ENCODE data around the gene BTG2.

Gene BTG2

DNA sequence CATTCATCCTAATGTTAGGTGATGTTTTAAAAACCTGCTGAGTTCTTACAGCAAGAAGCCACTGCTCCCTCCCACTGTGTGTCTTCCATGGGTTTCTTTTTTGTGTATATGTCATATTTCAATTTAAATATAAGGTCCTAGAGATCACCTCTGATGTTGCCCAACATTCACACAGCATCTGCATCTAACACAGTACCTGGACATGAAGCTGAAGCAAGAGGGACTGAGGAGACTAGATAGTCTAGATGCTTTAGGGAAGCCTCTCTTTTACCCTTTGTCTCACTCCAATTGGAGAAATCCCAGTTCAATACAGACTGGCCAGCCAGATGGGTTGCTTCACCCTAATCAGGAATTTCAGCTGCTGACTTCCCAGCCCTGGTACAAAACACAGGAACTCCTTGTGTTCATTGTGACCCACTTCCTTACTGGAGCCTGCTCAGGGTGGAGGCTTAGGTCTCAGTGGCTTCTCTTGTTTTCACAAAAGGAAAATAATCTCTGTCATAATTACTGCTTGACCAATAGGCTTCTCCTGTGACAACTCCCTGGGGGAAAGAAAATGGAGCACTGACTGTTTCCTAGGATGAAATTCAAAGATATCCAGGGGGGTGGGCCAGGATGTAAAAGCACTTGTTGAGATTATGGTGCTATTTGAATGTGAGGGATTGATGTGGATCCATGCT is 17.3 kb downstream of the BTG2 start:
- Histone ChIP-seq H3K36me3 (ENCODE audit: control insufficient read depth, insufficient read depth, low read length) (no peaks in the 10 kb centered on the region), H3K9me3 (ENCODE audit: control insufficient read depth, insufficient read depth, low read depth, low read length) (no peaks in the 10 kb centered on the region), H3K9ac (ENCODE audit: low read length) (no peak overlapping the region), H3K4me3 (ENCODE audit: low read depth, low read length) (no peak overlapping the region), H3K27ac (ENCODE audit: low read depth, low read length) (no peak overlapping the region), H3K4me1 (ENCODE audit: control insufficient read depth, insufficient read depth, low read length) (peaks cover 26% of the 10 kb centered on the region), H3K27me3 (ENCODE audit: control insufficient read depth, insufficient read depth, low read length) (peaks cover 74% of the 10 kb centered on the region)

DNA sequence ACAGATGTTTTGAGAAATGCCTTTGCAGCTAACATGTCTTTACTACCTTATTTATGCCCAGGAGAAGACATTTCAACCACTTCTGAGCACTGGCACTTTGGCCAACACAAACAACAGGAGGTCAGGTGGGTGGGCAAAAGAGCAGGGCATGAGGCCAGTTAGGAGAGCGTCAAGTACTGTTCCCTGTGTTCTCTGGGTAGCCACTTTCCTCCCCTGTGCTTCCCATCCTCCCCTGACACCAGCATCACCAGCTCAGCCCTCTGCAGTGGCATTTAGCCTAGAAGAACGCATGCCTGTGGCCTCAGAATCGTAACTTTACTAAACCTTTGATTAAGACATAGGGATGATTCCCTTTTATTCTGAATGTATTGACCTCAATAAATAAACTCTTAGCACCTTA is 18.3 kb downstream of the BTG2 start:
- H3K36me3 ChIP-seq (ENCODE audit: control insufficient read depth, insufficient read depth, low read length): no peaks in the 10 kb centered on the region
- no peak overlapping the region for H3K9ac ChIP-seq (ENCODE audit: low read length)
- no peaks in the 10 kb centered on the region for H3K9me3 ChIP-seq (ENCODE audit: control insufficient read depth, insufficient read depth, low read depth, low read length)
- H3K27me3 ChIP-seq (ENCODE audit: control insufficient read depth, insufficient read depth, low read length): peaks cover 67% of the 10 kb centered on the region
- H3K4me3 ChIP-seq (ENCODE audit: low read depth, low read length): no peak overlapping the region
- H3K4me1 ChIP-seq (ENCODE audit: control insufficient read depth, insufficient read depth, low read length): peaks cover 35% of the 10 kb centered on the region
- H3K27ac ChIP-seq (ENCODE audit: low read depth, low read length): no peak overlapping the region

DNA sequence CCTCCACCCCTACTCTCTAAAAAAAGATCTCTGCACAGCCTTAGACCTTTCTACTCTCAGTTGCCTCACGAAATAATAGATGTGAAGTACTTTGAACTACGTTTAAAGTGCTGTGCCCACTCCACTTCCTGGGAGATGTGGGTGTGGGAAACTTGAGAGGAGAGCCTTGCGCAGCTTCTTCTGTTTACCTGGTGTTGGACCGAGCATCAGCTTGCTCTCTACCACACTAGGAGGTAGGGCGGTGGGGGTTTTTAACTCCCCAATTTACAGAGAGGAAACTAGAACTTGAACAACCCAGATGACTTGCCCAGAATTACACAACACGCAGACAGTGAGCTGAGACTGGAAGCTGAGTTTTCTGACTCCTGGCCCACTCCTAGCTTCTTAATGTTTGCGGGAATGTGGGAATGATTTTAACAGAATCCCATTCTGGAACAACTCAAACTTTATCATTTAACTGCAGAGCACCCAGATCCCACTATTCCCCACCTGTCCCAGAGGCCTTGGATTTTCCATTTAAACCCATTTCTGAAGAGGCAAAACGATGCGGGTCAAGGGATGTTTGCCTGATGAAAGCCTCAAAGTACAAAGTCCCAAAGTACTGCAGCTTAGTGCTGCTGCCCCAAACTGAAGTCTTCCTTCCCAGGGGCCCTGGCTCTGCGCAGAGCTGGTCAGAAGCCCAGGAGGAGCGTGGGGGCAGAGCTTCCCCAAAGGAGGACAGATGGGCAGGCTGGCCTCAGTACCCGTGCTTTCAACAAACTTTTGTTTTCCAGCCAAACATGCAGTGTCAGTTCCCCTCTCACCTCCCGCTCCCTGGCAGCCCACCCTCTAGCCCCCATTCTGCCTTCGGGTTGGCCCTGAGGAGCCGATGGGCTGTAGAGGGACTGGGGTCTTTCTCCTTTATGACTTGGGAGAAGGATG is 19.0 kb downstream of the BTG2 start:
- H3K4me1 ChIP-seq (ENCODE audit: control insufficient read depth, insufficient read depth, low read length): peaks cover 40% of the 10 kb centered on the region
- no peak overlapping the region for H3K9ac ChIP-seq (ENCODE audit: low read length)
- no peak overlapping the region for H3K4me3 ChIP-seq (ENCODE audit: low read depth, low read length)
- H3K9me3 ChIP-seq (ENCODE audit: control insufficient read depth, insufficient read depth, low read depth, low read length): no peaks in the 10 kb centered on the region
- no peak overlapping the region for H3K27ac ChIP-seq (ENCODE audit: low read depth, low read length)
- no peaks in the 10 kb centered on the region for H3K36me3 ChIP-seq (ENCODE audit: control insufficient read depth, insufficient read depth, low read length)
- peaks cover 59% of the 10 kb centered on the region for H3K27me3 ChIP-seq (ENCODE audit: control insufficient read depth, insufficient read depth, low read length)

DNA sequence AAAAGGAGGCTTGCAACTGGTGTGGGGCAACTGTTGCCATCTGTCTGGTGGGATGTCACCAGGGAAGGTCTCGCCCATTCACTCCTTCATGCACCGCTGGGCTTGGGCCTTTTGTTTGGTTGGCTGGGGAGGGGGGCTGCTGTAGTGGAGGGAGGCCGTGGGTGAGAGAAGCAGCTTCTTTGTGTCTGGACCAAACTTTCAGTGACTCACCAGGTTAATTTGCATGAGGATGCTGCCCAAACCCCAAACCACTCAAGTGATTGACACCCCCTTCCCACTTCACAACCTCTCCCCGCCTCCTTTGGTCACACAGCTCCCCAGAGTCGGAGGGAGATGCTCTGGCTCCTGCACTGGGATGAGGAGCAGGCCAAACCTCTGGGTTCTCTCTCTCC is 19.7 kb downstream of the BTG2 start:
- no peaks in the 10 kb centered on the region for H3K9me3 ChIP-seq (ENCODE audit: control insufficient read depth, insufficient read depth, low read depth, low read length)
- H3K4me3 ChIP-seq (ENCODE audit: low read depth, low read length): no peak overlapping the region
- H3K4me1 ChIP-seq (ENCODE audit: control insufficient read depth, insufficient read depth, low read length): peaks cover 40% of the 10 kb centered on the region
- peaks cover 57% of the 10 kb centered on the region for H3K27me3 ChIP-seq (ENCODE audit: control insufficient read depth, insufficient read depth, low read length)
- H3K36me3 ChIP-seq (ENCODE audit: control insufficient read depth, insufficient read depth, low read length): no peaks in the 10 kb centered on the region
- no peak overlapping the region for H3K9ac ChIP-seq (ENCODE audit: low read length)
- H3K27ac ChIP-seq (ENCODE audit: low read depth, low read length): no peak overlapping the region

DNA sequence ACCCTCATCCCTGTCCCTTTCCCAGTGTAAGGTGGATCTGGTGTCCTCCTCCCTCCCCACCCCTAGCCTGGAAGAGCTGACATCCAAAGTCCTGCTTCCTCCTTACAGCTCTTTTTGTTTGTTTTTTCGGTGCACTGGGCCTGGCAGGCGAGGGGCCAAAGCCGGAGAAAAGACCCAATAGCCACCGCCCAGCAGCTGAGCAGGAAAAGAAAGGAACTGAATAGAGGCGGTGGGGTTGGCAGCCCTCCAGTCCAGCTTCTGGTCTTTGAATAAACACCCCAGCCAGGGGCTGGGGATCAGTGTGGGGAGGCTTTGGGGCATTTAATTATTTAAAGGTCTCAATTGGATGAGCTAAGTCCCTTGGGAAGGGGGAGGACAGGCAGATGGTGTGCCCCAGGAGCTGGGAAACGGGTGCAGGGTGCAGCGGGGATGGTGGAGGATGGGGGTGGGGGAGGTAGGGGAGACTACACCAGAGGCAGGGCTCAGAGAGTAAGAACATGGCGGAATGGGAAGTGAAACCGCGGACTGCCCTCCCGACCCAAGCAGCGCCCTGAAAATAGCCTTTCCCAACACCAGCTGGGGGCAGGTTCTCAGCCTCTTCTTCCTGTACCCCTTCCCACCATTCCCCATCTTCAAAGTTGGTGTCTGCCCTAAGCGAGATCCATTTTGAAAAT is 20.2 kb downstream of the BTG2 start:
- H3K4me3 ChIP-seq (ENCODE audit: low read depth, low read length): no peak overlapping the region
- no peaks in the 10 kb centered on the region for H3K36me3 ChIP-seq (ENCODE audit: control insufficient read depth, insufficient read depth, low read length)
- peaks cover 40% of the 10 kb centered on the region for H3K4me1 ChIP-seq (ENCODE audit: control insufficient read depth, insufficient read depth, low read length)
- H3K9me3 ChIP-seq (ENCODE audit: control insufficient read depth, insufficient read depth, low read depth, low read length): no peaks in the 10 kb centered on the region
- no peak overlapping the region for H3K27ac ChIP-seq (ENCODE audit: low read depth, low read length)
- H3K9ac ChIP-seq (ENCODE audit: low read length): no peak overlapping the region
- H3K27me3 ChIP-seq (ENCODE audit: control insufficient read depth, insufficient read depth, low read length): peaks cover 54% of the 10 kb centered on the region

DNA sequence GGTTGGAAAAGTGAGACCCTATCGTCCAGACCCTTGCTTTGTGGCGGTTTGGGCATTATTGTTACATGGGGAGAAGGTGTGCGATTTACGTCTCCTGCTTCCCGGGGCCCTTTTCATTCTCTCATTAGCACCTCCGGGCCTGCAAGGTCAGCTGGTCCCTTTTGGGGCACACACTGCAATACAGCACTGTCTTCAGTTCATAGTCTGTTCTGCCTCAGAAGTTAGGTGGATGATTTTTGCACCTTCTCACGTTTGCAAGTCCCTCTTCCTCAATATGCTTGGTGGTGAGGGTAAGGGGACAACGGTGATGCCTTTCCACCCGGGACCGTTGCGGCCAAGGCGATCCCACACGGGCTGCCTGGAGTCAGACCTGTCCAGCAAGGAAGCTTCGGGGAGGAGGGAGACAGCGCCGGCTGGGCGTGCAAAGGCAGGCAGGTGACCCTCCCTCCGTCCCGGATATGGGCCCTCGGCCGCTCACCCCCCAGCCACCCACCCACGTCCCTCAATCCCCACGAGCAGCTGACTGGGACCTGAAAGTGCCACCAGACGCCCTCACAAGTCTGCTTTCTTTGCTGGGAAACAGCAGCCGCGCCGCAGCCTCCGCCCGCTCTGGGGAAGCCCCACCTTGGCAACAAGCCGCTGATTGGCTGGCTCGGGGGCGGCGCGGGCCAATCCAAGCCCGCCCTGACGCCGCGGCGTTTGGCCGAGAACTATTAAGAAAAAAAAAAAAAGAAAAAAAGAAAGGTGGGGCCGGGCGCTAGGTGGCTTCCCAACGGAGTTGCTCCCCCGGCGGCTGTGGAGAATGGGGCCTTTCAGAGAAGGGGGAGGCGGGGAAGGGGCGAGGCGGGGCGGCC is 21.7 kb downstream of the BTG2 start:
- no peaks in the 10 kb centered on the region for H3K36me3 ChIP-seq (ENCODE audit: control insufficient read depth, insufficient read depth, low read length)
- H3K9me3 ChIP-seq (ENCODE audit: control insufficient read depth, insufficient read depth, low read depth, low read length): no peaks in the 10 kb centered on the region
- peaks cover 34% of the 10 kb centered on the region for H3K4me1 ChIP-seq (ENCODE audit: control insufficient read depth, insufficient read depth, low read length)
- peak overlapping the region; percentile 11 for H3K9ac ChIP-seq (ENCODE audit: low read length)
- H3K4me3 ChIP-seq (ENCODE audit: low read depth, low read length): peak overlapping the region; percentile 53
- peaks cover 55% of the 10 kb centered on the region for H3K27me3 ChIP-seq (ENCODE audit: control insufficient read depth, insufficient read depth, low read length)
- no peak overlapping the region for H3K27ac ChIP-seq (ENCODE audit: low read depth, low read length)

DNA sequence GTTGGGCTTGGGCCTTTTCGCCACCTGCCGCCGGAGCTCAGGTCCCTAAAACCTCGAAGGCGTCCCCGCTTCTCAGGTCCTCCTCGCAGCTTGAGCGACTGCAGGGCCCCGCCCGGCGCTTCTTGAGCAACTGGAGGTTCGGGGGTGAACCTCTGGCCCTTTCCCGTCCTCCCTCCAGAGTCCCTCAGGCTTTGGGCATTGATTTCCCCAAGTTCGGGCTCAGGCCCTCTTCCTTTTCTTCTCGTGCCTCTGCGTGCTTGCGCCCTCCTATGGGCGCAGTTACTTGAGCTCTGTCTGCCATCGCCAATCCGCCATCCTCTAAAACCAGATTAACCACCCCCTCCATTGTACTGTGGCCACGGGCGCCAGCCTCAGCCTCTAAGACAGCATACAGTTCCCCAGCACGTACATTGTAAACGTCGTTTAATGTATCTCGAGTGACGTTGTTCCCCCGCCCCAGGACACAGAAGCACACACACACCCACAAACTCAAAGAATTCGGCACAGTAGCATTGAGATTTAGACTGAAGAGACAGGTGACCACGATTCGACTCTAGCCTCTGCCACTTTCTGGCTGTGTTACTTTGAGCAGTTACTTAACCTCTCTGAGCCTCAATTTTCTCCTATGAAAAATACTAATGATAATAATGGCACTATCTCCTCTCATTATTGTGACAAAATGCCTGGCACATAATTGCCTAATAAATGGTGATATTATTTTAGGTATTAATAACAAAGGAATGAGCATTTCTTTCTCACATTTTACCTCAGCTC is 22.6 kb downstream of the BTG2 start:
- H3K9me3 ChIP-seq (ENCODE audit: control insufficient read depth, insufficient read depth, low read depth, low read length): no peaks in the 10 kb centered on the region
- H3K9ac ChIP-seq (ENCODE audit: low read length): peak overlapping the region; percentile 44
- H3K4me1 ChIP-seq (ENCODE audit: control insufficient read depth, insufficient read depth, low read length): peaks cover 34% of the 10 kb centered on the region
- peak overlapping the region; percentile 7; the same call in 1 of the 2 replicates for H3K27ac ChIP-seq (ENCODE audit: low read depth, low read length)
- H3K36me3 ChIP-seq (ENCODE audit: control insufficient read depth, insufficient read depth, low read length): no peaks in the 10 kb centered on the region
- peak overlapping the region; percentile 53 for H3K4me3 ChIP-seq (ENCODE audit: low read depth, low read length)
- H3K27me3 ChIP-seq (ENCODE audit: control insufficient read depth, insufficient read depth, low read length): peaks cover 48% of the 10 kb centered on the region

DNA sequence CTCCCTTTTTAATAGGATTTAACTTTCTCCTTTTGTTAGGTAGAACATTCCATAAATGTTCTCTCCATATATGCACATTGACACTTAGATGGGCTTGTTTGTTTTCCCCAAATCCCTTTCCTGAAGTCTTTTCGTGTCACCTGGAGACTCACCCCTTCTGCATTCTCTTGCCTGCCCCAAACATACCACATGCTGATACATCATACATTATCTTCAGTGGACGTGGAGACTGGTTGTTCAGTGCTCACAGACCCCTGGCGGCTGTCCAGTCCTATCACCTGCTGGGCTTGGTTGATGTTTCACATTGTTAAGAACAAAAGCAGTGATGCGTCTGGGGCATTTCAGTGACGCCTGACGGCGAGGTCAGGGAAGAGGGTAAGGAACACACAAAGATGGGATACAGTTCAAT is 23.4 kb downstream of the BTG2 start:
- Histone ChIP-seq H3K36me3 (ENCODE audit: control insufficient read depth, insufficient read depth, low read length) (no peaks in the 10 kb centered on the region), H3K9me3 (ENCODE audit: control insufficient read depth, insufficient read depth, low read depth, low read length) (no peaks in the 10 kb centered on the region), H3K4me3 (ENCODE audit: low read depth, low read length) (no peak overlapping the region), H3K9ac (ENCODE audit: low read length) (no peak overlapping the region), H3K4me1 (ENCODE audit: control insufficient read depth, insufficient read depth, low read length) (peaks cover 34% of the 10 kb centered on the region), H3K27ac (ENCODE audit: low read depth, low read length) (no peak overlapping the region), H3K27me3 (ENCODE audit: control insufficient read depth, insufficient read depth, low read length) (peaks cover 39% of the 10 kb centered on the region)

DNA sequence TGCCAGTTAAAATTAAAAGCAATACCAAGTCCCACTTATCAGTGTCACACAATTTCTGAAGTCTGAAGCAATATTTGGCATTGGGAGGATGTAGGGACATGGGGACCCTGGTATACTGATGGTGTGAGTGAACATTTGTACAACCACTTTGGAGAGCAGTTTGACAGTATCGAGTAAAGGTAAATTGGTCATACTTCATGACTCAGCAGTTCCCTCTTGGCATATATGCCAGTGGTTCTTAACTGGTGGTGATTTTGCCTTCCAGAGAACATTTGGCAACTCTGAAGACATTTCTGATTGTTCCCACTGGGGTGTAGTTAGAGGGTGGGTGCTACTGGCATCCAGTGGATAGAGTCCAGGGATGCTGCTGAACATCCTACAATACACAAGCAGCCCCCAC is 25.9 kb downstream of the BTG2 start:
- no peaks in the 10 kb centered on the region for H3K36me3 ChIP-seq (ENCODE audit: control insufficient read depth, insufficient read depth, low read length)
- peaks cover 22% of the 10 kb centered on the region for H3K4me1 ChIP-seq (ENCODE audit: control insufficient read depth, insufficient read depth, low read length)

DNA sequence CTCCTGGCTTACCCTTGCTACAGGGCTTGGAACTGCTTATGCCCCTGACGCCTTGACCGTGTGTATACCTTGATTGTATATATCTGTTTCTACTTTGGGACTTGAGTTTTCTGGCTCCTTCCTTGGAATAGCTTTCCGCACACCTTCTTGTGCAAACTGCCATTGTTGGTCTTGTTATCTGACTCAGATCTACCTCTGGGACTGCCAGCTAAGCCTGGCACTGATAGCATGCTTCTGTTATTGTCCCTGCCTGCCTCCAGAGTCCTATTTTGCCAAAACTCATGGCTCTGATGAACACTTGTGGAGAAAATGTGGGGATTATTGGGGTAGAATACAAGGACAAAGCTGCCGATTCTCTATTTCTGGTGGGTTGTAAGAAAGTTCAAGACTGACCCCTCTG is 30.2 kb downstream of the BTG2 start:
- Histone ChIP-seq H3K36me3 (ENCODE audit: control insufficient read depth, insufficient read depth, low read length) (no peaks in the 10 kb centered on the region), H3K9ac (ENCODE audit: low read length) (no peak overlapping the region), H3K9me3 (ENCODE audit: control insufficient read depth, insufficient read depth, low read depth, low read length) (no peaks in the 10 kb centered on the region), H3K4me1 (ENCODE audit: control insufficient read depth, insufficient read depth, low read length) (peaks cover 8% of the 10 kb centered on the region), H3K27me3 (ENCODE audit: control insufficient read depth, insufficient read depth, low read length) (peaks cover 4% of the 10 kb centered on the region; the same call in 1 of the 2 replicates), H3K27ac (ENCODE audit: low read depth, low read length) (no peak overlapping the region), H3K4me3 (ENCODE audit: low read depth, low read length) (no peak overlapping the region)

More for the DNA sequence above, 25.9 kb downstream of the BTG2 start:
- no peak overlapping the region for H3K9ac ChIP-seq (ENCODE audit: low read length)
- peaks cover 17% of the 10 kb centered on the region for H3K27me3 ChIP-seq (ENCODE audit: control insufficient read depth, insufficient read depth, low read length)
- no peaks in the 10 kb centered on the region for H3K9me3 ChIP-seq (ENCODE audit: control insufficient read depth, insufficient read depth, low read depth, low read length)
- no peak overlapping the region for H3K4me3 ChIP-seq (ENCODE audit: low read depth, low read length)
- H3K27ac ChIP-seq (ENCODE audit: low read depth, low read length): no peak overlapping the region
